GM21717 (cell line): Measurements from ENCODE around the gene MALT1.

Experiments
- ATAC-seq: cut with Tn5 transposase; IDR thresholded peaks from one replicate; pipeline ENCODE4 v1.9.1; 2021; ENCODE audit warnings: mild to moderate bottlenecking, moderate library complexity; ENCODE audit not compliant: unreplicated experiment

MALT1 gene

GRCh38 chr18:58687871-58688308 is 16.6 kb downstream of the MALT1 start:
- ATAC-seq, result peak; percentile 81

- ATAC-seq, result no peak
Measured at GRCh38 chr18:58690259-58690658, 19.0 kb downstream of the MALT1 start.

- no peak for ATAC-seq
Measured at GRCh38 chr18:58691256-58691655, 20.0 kb downstream of the MALT1 start.

DNA sequence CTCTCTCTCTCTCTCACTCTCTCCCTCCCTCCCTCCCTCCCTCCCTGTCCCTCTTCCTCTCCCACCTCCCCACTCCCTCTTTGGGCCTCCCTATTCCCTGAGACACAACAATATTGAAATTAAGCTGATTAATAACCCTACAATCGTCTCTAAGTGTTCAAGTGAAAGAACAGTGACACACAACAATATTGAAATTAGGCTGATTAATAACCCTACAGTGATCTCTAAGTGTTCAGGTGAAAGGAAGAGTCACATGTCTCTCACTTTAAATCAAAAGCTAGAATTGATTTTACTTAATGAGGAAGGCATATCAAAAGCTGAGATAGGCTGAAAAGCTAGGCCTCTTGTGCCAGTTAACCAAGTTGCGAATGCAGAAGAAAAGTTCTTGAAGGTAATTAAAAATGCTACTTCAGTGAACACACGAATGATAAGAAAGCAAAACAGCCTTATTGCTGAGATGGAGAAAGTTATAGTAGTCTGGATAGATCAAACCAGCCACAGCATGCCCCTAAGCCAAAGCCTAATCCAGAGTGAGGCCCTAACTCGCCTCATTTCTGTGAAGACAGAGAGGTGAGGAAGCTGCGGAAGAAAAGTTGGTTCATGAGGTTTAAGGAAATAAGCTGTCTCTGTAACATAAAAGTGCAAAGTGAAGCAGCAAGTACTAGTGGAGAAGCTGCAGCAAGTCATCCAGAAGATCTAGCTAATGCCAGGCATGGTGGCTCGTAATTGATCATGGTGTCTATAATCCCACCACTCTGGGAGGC is 21.3 kb downstream of the MALT1 start:
- no peak for ATAC-seq

DNA sequence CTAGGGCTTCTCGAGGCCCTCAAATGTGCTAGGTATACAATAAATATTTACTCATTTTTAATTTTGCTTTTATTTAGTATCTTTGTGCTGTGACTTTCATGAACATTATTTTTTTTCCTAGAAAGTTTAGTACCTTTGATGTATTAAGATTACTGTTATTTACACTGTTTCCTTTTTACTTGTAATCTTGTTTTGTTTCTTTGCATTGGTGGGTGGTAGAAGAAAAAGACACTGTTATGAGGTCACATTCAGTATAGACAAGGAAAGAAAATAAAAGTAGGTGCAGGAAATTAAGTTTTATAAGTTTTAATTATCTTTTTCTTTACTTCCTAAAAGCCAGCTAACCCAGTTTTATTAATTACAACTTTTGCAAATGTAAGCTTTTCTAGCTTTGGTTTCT is 23.0 kb downstream of the MALT1 start:
- no peak for ATAC-seq

GRCh38 chr18:58694720-58695468 is 23.6 kb downstream of the MALT1 start:
- ATAC-seq, result no peak

DNA sequence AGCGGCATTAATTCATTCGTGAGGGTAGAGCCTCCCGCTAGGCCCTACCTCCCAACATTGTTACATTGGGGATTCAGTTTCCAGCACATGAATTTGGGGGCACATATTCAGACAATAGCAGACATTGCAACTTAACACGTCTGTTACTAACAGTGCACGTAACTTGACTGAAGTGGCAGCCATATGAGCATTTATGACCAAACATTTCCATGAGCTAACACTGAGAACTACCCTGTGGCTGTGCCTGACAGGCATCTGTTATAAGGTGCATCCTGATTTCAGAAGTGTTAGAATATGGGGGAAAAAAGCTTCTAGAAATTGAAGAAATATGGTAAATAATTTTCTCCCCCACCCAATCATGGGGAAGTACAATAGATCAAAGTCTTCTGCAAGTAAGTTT is 24.5 kb downstream of the MALT1 start:
- no peak for ATAC-seq

GRCh38 chr18:58697146-58697545 is 25.9 kb downstream of the MALT1 start:
- no peak for ATAC-seq

DNA sequence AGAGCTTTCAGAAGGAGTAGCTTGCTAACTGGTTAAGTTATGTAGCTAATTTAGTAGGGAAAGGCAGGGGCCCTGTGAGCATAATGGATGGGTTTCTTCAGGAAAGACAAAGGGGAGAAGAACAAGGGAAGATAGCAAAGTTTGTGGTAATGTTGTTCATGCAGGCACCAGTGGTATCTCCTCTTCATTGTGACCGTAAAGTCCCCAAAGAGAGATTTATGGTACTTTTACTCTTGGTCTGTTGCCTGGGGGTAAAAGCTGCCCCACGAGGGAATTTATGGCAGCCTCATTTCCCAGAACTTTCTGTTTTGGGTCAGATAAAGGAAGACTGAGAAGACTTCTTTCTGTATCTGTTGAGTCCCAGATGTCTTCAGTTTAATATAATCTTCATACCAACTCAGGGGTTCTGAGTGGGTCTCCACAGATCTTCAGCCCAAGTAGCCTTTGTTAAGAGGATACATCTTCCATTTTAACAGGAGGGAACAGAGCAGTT is 27.5 kb downstream of the MALT1 start:
- ATAC-seq, result no peak

- no peak for ATAC-seq
Measured at GRCh38 chr18:58699551-58699950, 28.3 kb downstream of the MALT1 start.

DNA sequence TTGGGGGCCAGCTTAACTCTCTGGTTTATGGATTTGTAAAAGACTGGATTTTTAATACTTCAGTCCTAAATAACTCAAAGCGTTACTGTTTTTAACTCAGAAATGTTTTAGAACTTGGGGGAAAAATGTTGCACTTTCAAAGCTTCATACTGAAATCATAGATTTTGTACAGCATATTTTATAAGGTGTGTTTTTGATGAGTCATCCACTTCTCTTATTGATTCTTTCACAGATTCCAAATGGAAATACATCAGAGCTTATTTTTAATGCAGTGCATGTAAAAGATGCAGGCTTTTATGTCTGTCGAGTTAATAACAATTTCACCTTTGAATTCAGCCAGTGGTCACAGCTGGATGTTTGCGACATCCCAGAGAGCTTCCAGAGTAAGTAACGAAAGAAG is 28.9 kb downstream of the MALT1 start:
- no peak for ATAC-seq

GRCh38 chr18:58712930-58713329 is 41.7 kb downstream of the MALT1 start:
- no peak for ATAC-seq

DNA sequence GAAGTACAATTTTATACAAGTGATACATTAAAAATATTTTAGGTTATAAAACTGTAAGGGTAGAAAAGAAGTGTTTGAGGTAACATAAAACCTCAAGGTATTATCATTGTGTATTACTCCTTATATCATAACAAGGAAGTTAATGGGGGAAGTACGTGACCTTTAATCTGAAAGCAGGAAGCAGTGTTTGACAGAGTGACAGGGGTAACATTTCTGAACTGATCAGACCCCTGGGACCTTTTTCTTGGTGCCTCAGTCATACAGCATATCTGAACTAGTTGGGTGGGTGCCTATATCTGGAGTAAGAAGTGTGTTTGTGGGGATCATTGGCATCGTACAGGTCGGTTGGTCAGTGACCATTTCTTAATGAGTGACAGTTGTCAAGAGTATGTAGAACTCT is 43.0 kb downstream of the MALT1 start:
- ATAC-seq, result no peak

GRCh38 chr18:58714821-58715220 is 43.6 kb downstream of the MALT1 start:
- no peak for ATAC-seq

DNA sequence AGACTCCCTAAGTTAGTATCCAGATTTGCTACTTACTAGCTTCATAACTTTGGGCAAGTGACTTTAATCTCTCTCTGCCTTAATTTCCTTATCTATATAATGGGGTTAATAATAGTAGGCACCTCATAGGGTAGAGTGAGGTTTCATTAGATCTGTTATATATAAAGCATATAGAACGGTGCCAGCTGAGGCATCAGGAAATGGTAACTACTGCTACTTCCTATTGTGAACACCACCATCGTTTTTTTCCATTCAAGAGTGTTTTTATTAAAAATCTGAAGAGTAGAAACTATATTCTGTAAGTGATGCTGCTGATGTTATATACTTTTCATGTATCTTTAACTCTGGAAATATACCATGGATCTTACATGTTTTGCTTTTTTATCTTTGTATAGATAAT is 44.3 kb downstream of the MALT1 start:
- no peak for ATAC-seq

DNA sequence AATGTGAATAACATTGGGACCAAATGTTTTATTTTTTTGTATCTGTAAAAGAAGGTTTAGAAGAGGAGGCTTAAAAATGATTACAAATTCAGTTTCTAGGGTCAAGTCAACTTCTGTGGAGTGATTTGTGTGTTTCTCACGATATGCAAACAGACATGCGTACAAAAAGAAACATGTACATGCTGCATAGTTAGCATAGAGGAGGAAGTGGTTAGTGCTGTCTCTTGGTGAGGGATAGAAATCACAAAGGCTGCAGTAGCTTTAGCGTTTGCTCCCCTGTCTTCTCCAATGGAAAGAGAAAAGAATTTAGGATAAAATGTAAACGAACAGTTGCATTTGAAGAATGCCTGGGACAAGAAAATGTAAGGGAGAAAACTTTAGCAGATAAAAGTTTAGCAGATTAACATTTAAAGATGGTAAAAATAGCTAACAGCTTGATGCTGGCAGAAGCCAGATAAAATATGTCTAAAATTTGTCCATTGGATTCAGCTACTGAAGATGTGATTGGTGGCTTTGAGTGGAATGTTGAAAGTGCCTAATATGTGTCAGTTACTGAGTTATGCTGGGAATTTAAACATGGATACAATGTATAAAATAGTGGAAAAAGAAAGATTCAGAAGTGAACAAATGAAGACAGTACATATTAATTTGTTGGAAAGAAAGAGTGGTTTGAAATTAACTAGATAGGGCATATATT is 44.9 kb downstream of the MALT1 start:
- ATAC-seq, result no peak

DNA sequence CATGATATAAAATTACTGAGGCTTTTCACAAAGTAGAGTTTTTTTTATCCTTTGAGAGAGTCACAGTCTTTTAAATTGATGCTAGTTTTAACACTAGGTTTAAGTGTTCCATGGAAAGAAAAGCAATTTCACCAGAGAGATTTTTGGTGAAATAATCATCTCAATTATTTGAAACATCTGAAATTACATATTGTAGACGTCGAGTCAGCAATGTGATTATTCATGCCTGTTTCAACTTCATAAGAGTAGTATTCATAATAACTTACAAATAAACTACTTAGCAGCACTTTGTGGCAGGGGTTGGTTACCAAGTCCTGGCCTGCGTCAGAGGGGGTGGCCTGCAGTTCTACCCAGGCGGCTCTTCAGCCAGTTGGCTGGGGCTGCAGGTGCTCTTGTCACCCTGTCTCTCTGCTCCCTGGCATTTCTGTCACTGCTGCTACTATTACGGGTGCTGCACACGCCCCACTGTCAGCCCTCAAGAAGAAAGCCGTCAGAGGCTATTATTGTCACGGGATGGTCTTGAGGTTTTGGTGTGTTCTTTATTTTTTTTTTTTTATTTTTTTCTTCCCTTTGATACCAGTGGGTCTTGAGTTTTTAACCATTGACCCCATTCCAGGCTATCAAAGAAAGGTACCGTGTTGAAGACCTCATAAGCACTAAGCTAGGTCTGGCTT is 50.4 kb downstream of the MALT1 start:
- no peak for ATAC-seq

DNA sequence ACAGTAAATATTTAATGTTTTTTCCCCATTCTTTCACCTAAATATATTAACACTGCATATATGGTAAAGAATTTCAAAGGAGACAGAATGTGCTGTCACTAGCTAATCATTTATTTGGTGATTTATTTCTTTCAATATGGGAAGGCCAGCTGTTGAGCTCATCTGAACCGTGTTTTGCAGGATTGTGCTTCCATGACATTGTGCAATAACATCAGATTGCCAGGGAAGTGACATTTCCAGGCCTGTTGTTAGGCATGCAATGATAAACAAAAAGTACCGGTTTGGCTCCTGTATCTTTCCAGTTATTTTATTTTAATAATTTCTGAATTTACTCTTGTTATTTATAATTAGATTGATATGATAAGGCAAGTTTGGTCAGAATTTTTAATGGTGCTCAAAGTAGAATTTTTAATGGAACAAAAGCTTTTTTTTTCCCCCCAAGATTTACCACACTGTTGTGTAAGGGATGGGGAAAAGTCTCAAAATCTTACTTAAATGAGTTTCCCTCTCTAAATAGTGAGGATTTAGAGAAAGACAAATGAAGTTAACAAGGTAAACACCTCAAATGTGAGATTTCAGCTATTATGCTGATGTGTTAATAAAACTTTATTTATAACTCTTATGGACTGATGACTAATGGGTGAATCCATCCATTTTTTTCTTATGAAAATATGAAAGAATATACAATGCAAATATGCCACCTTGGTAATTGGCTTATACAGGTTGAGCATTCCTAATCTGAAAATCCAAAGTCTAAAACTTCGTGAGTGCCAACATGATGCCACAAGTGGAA is 52.7 kb downstream of the MALT1 start:
- ATAC-seq, result no peak

DNA sequence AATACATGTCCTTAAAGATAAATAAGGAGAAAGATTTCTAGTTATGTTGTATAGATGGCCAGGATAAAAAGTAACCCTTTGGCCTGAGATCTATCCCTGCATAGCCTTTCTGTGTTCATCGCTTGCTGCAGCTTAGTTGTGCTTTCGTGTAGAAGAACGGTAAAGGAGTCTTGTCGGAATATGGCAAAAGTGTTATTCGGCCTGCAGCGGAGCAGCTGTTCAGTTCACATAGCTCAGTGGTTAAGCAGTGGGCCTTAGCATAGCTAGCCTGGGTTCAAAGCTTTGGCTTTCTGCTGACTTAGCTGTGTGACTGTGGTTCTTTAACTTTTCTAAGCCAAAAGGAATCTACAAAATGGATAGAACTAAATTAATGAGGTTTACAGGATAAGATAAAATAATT is 55.4 kb downstream of the MALT1 start:
- no peak for ATAC-seq

DNA sequence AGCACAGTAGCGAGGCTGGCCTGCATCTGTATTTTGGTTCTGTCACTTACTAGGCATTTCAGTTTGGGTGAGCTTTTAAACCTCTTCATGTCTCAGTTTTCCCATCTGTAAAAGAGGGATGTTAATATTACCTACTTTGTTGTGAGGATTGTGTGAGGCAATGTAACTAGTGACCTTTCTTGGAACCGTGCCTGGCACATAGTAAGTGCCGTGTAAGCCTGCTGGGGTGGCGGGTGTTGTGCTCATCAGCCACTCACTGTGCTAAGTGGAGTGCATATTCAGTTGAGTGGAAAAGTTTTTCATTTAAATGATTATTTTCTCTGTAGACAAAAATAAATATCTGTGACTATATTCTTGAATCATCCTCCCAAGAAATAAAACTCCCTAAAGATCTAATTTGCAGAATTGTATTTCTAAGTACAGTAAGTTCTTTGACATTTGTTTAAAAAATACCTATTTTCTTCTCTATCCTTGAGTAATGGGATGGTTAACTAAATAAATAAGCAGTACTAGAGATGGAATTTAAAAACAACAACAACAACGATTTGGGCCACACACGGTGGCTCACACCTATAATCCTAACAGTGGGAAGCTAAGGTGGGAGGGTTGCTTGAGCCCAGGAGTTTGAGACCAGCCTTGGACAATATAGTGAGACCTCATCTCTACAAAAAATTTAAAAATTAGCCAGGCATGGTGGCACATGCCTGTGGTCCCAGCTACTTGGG is 56.7 kb downstream of the MALT1 start:
- ATAC-seq, result no peak
